Endothelial cell of umbilical vein (primary cell): ENCODE data around the gene C8G. TPM values are rescaled to one million over a fixed set of nuclear protein-coding genes. Genes with fewer than 3 reads are reported as not detected.

Source experiments
- BruUV-seq: library from RNA; stranded (reverse); fragments of 400-500 nt; replicated peaks from 2 replicates; lab custom pipeline; 2021; lab: Mats Ljungman, UMichigan
- CTCF ChIA-PET: fragments of 300-600, 350-600 bp; sonication (Branson Sonifier 250); formaldehyde crosslinking; loops from one replicate; lab custom pipeline; 2021; ENCODE audit warnings: antibody characterized with exemption, inconsistent platforms; lab: Charles Lee
- POLR2A ChIA-PET: fragments of 300-600, 350-600 bp; sonication (Branson Sonifier 250); formaldehyde crosslinking; loops from one replicate; lab custom pipeline; 2021; ENCODE audit warnings: antibody characterized with exemption, inconsistent platforms; lab: Charles Lee
- DNase-seq: peaks from one replicate; pipeline ENCODE4 v3.0.0-alpha.2; 2011; ENCODE audit warnings: low read depth, low spot score
- FAIRE-seq: peaks from 2 replicates; lab custom pipeline; 2011; peaks lifted over from hg19 to GRCh38; lab: Jason Lieb, UNC
- H2AFZ ChIP-seq: 2 replicates; pipeline ENCODE4 v1.6.0; 2012; ENCODE audit warnings: low read depth, low read length, control low read depth, inconsistent platforms
- H3K27ac ChIP-seq: 2 replicates; pipeline ENCODE4 v1.5.1; 2011; ENCODE audit warnings: low read depth, mild to moderate bottlenecking, control low read depth, low read length, moderate library complexity; ENCODE audit not compliant: insufficient read depth
- H3K27me3 ChIP-seq, 2 experiments: 2 replicates each; pipeline versions ENCODE4 v1.6.0 to v1.6.1; 2011; ENCODE audit warnings: low read length in 2 of 2, mixed read lengths in 1 of 2; ENCODE audit not compliant: control insufficient read depth in 2 of 2, insufficient read depth in 2 of 2
- H3K36me3 ChIP-seq, 2 experiments: 2 replicates in 1 of 2; 3 replicates in 1 of 2; pipeline ENCODE4 v1.5.1; 2011; ENCODE audit warnings: low read length in 2 of 2, mild to moderate bottlenecking in 1 of 2, moderate library complexity in 1 of 2; ENCODE audit not compliant: control insufficient read depth in 2 of 2, insufficient read depth in 2 of 2; ENCODE audit errors: extremely low read depth in 1 of 2
- H3K4me1 ChIP-seq: 3 replicates; pipeline ENCODE4 v1.5.1; 2011; ENCODE audit warnings: mild to moderate bottlenecking, low read length; ENCODE audit not compliant: control insufficient read depth, insufficient read depth; ENCODE audit errors: extremely low read depth
- H3K4me2 ChIP-seq: 2 replicates; pipeline ENCODE4 v1.6.1; 2011; ENCODE audit warnings: low read length, control low read depth, mixed read lengths; ENCODE audit not compliant: insufficient read depth
- H3K4me3 ChIP-seq, 3 experiments: fragments of 200-600 bp in 1 of 3; sonication (generic), shearing (Covaris generic) in 1 of 3; replicated peaks in 1 of 3; 2 replicates each; pipeline ENCODE4 v1.5.1; 2011 to 2016; ENCODE audit warnings: control low read depth in 3 of 3, low read length in 3 of 3, mild to moderate bottlenecking in 2 of 3, inconsistent platforms in 1 of 3, low read depth in 1 of 3, moderate library complexity in 1 of 3; ENCODE audit not compliant: insufficient read depth in 1 of 3
- H3K79me2 ChIP-seq: 2 replicates; pipeline ENCODE4 v1.6.0; 2012; ENCODE audit warnings: low read length, inconsistent platforms; ENCODE audit not compliant: control insufficient read depth, insufficient read depth
- H3K9ac ChIP-seq: replicated peaks from 2 replicates; pipeline ENCODE3; 2011; ENCODE audit warnings: low read length, control low read depth; ENCODE audit not compliant: insufficient read depth; ENCODE audit errors: extremely low read depth
- H3K9me1 ChIP-seq: replicated peaks from 3 replicates; pipeline ENCODE4 v1.6.0; 2011; ENCODE audit warnings: mild to moderate bottlenecking, low read length; ENCODE audit not compliant: control insufficient read depth, insufficient read depth; ENCODE audit errors: extremely low read depth
- H3K9me3 ChIP-seq: replicated peaks from 2 replicates; pipeline ENCODE4 v1.5.1; 2012; ENCODE audit warnings: low read length, inconsistent platforms; ENCODE audit not compliant: control insufficient read depth, insufficient read depth
- H4K20me1 ChIP-seq: replicated peaks from 2 replicates; pipeline ENCODE3; 2011; ENCODE audit warnings: mild to moderate bottlenecking, low read length; ENCODE audit not compliant: control insufficient read depth, insufficient read depth; ENCODE audit errors: extremely low read depth
- GATA2 ChIP-seq: IDR thresholded peaks from 2 replicates; pipeline ENCODE4 v1.7.0; 2011; ENCODE audit warnings: low read depth, mild to moderate bottlenecking, moderate library complexity, mixed read lengths, low read length; ENCODE audit not compliant: insufficient read length, insufficient read depth
- JUN ChIP-seq: IDR thresholded peaks from 2 replicates; pipeline ENCODE4 v1.6.1; 2011; ENCODE audit warnings: borderline replicate concordance, low read depth; ENCODE audit not compliant: insufficient read length, insufficient read depth
- MYC ChIP-seq: IDR thresholded peaks from one replicate; pipeline ENCODE4 v1.6.1; 2011; ENCODE audit warnings: mild to moderate bottlenecking, low read depth, low read length
- POLR2A ChIP-seq: IDR thresholded peaks from 2 replicates; pipeline ENCODE4 v1.6.1; 2012; ENCODE audit warnings: low read depth, mild to moderate bottlenecking, control low read depth, low read length
- POLR2AphosphoS5 ChIP-seq: IDR thresholded peaks from 2 replicates; pipeline ENCODE4 v1.6.1; 2012; ENCODE audit warnings: low read depth, mild to moderate bottlenecking, control low read depth, low read length, moderate library complexity; ENCODE audit not compliant: insufficient read depth
- dilution Hi-C: fragments of 300-500 bp; cut with MboI; formaldehyde crosslinking; loops from one replicate; pipeline ENCODE4 v1.15.0; 2019; ENCODE audit warnings: low sequenced_read_pairs; ENCODE audit not compliant: extremely low pct_ligation_motif_present
- intact Hi-C: fragments of 100-400 bp; cut with micrococcal nuclease; formaldehyde crosslinking; loops from one replicate; pipeline ENCODE4 v1.10.0; 2022
- polyA plus RNA-seq, 4 experiments: library from polyadenylated mRNA; depleted of rRNA in 3 of 4; stranded (reverse) in 3 of 4; unstranded in 1 of 4; fragments of >200 nt; gene quantifications; 2 replicates each; pipeline versions ENCODE4 v1.2.1 to v1.2.3, GENCODE V29; 2011 to 2012; ENCODE audit warnings: missing spikeins in 1 of 4
- total RNA-seq: library from RNA; stranded (reverse); gene quantifications from 2 replicates; pipeline ENCODE4 v1.2.3, GENCODE V29; 2021
- TF ChIP-seq, protein P1 (sequence below): IDR thresholded peaks from 2 replicates; pipeline ENCODE4 v1.6.1; 2011; ENCODE audit not compliant: insufficient read depth, insufficient read length

C8G gene
- total and polyA plus RNA-seq, 2 donors (not counting 3 experiments of a cell fraction or from before 2014, with no cell fraction given): 0.47 to 1.9 TPM

DNA sequence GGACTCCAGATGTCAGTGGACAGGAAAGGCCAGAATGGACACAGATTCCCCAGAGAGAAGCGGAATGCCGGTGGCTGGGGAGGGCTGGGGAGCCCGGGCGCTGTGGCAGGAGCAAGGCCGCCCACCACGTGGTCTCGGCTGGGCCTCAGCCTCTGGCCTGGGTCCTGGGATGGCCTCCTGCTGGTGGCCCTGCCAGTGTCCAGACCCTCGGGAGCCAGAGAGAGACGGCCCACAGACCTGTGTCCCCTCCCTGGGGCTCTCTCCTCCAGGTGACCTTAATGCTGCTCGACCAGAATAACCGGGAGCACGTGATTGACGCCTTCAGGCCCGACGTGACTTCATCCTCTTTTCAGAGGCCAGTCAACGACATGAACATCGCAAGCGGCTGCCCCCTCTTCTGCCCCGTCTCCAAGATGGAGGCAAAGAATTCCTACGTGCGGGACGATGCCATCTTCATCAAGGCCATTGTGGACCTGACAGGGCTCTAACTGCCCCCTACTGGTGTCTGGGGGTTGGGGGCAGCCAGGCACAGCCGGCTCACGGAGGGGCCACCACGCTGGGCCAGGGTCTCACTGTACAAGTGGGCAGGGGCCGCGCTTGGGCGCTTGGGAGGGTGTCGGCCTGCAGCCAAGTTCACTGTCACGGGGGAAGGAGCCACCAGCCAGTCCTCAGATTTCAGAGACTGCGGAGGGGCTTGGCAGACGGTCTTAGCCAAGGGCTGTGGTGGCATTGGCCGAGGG lies 19.5 kb upstream of the C8G start:
- Histone ChIP-seq H3K9ac (no peak overlapping the region), H3K79me2 (no peaks in the 10 kb centered on the region), H3K9me1 (no peaks in the 10 kb centered on the region), H2AFZ (no peak overlapping the region), H3K36me3 (peaks cover 0 to 19% of the 10 kb centered on the region in 2 experiments), H3K4me2 (no peak overlapping the region), H3K4me1 (peaks cover 12% of the 10 kb centered on the region), H3K27me3 (no peaks in the 10 kb centered on the region), H3K4me3 (no peak overlapping the region), H4K20me1 (no peaks in the 10 kb centered on the region), H3K9me3 (no peaks in the 10 kb centered on the region), H3K27ac (no peak overlapping the region)
- FAIRE-seq (no peak), DNase-seq (no peak)
- ChIA-PET CTCF (interaction anchor here (1.1 to 1.8 kb wide), 2 partner anchors 13 to 40 kb away, joined by 3 to 6 read pairs; no protein-coding TSS in a partner anchor), POLR2A (no interaction called here)
- TF ChIP-seq JUN: no peak
- TF ChIP-seq GATA2: no peak
- TF ChIP-seq MYC: no peak
- no peak for TF ChIP-seq POLR2A
- TF ChIP-seq POLR2AphosphoS5: no peak
- TF ChIP-seq, protein P1, sequence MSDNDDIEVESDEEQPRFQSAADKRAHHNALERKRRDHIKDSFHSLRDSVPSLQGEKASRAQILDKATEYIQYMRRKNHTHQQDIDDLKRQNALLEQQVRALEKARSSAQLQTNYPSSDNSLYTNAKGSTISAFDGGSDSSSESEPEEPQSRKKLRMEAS: no peak
- intact Hi-C loops (no loop called here), dilution Hi-C loops (loop anchor here (25.0 kb wide), 1 partner anchor 113 kb away; the partner anchor contains the start of gene RABL6)
- BruUV-seq: no TSS peak
